Neural cell (in vitro differentiated cells): Measurements from ENCODE around the gene NHLH1. TPM values are rescaled to one million over a fixed set of nuclear protein-coding genes. Genes with fewer than 3 reads are reported as not detected.

Experiments used
- H2AFZ ChIP-seq: fragments of 200-600, 300-800 bp; sonication (generic), shearing (Covaris generic); 2 replicates; pipeline ENCODE4 v1.6.0; 2014; ENCODE audit warnings: low read depth, mild to moderate bottlenecking, antibody characterized with exemption, low read length, moderate library complexity
- H3F3A ChIP-seq: fragments of 200-600 bp; shearing (Covaris generic); 2 replicates; pipeline ENCODE4 v1.6.1; 2016; ENCODE audit warnings: mild to moderate bottlenecking, moderate library complexity, mixed read lengths, antibody characterized with exemption, low read length; ENCODE audit not compliant: insufficient read depth, poor library complexity, severe bottlenecking
- H3K27ac ChIP-seq: fragments of 200-600, 300-800 bp; sonication (generic), shearing (Covaris generic); 2 replicates; pipeline ENCODE4 v1.5.1; 2014; ENCODE audit warnings: mild to moderate bottlenecking, low read length, moderate library complexity
- H3K27me3 ChIP-seq: fragments of 300-800, 200-600 bp; sonication (generic), shearing (Covaris generic); 2 replicates; pipeline ENCODE4 v1.6.0; 2014; ENCODE audit warnings: mild to moderate bottlenecking, low read depth, low read length, moderate library complexity; ENCODE audit not compliant: insufficient read depth
- H3K36me3 ChIP-seq: fragments of 300-800, 200-600 bp; sonication (generic), shearing (Covaris generic); 2 replicates; pipeline ENCODE4 v1.5.1; 2014; ENCODE audit warnings: mild to moderate bottlenecking, antibody characterized with exemption, low read length, moderate library complexity; ENCODE audit not compliant: insufficient read depth
- H3K4me2 ChIP-seq: fragments of 300-800, 200-600 bp; sonication (generic), shearing (Covaris generic); 2 replicates; pipeline ENCODE4 v1.6.0; 2014; ENCODE audit warnings: mild to moderate bottlenecking, low read length
- H3K4me3 ChIP-seq: fragments of 300-800, 200-600 bp; sonication (generic), shearing (Covaris generic); 2 replicates; pipeline ENCODE4 v1.5.1; 2014; ENCODE audit warnings: mild to moderate bottlenecking, low read length, moderate library complexity
- H3K79me2 ChIP-seq: fragments of 200-600 bp; shearing (Covaris generic); replicated peaks from 2 replicates; pipeline ENCODE4 v1.6.0; 2014; ENCODE audit warnings: mild to moderate bottlenecking, low read length, moderate library complexity; ENCODE audit not compliant: insufficient read depth
- H3K9ac ChIP-seq: fragments of 300-800, 200-600 bp; sonication (generic), shearing (Covaris generic); 2 replicates; pipeline ENCODE4 v1.6.1; 2016; ENCODE audit warnings: mild to moderate bottlenecking, low read length, mixed read lengths
- H3K9me2 ChIP-seq: fragments of 200-600 bp; shearing (Covaris generic); 2 replicates; pipeline ENCODE4 v1.6.1; 2016; ENCODE audit warnings: mild to moderate bottlenecking, low read length, mixed read lengths; ENCODE audit not compliant: insufficient read depth
- H3K9me3 ChIP-seq: fragments of 200-600, 300-800 bp; sonication (generic), shearing (Covaris generic); 2 replicates; pipeline ENCODE4 v1.6.1; 2016; ENCODE audit warnings: mild to moderate bottlenecking, mixed run types, low read length, moderate library complexity, mixed read lengths
- H4K20me1 ChIP-seq: fragments of 200-600 bp; shearing (Covaris generic); 2 replicates; pipeline ENCODE4 v1.6.1; 2016; ENCODE audit warnings: mild to moderate bottlenecking, mixed run types; ENCODE audit not compliant: insufficient read depth
- EP300 ChIP-seq: fragments of 450-650 bp; conservative IDR thresholded peaks from 2 replicates; pipeline ENCODE4 v1.6.1; 2014; ENCODE audit warnings: antibody characterized with exemption, mild to moderate bottlenecking, moderate library complexity; ENCODE audit not compliant: poor library complexity, severe bottlenecking
- EZH2 ChIP-seq: fragments of 200-600, 300-800 bp; shearing (Covaris generic), sonication (generic); IDR thresholded peaks from 2 replicates; pipeline ENCODE4 v1.6.1; 2014; ENCODE audit warnings: antibody characterized with exemption, low read length, borderline replicate concordance, mild to moderate bottlenecking; ENCODE audit not compliant: insufficient read depth, poor library complexity, severe bottlenecking
- MXI1 ChIP-seq: fragments of 450-650 bp; conservative IDR thresholded peaks from 2 replicates; pipeline ENCODE4 v1.6.1; 2014; ENCODE audit warnings: antibody characterized with exemption, mild to moderate bottlenecking; ENCODE audit not compliant: poor library complexity, severe bottlenecking
- POLR2AphosphoS5 ChIP-seq: IDR thresholded peaks from 2 replicates; pipeline ENCODE4 v1.6.1; 2012
- RAD21 ChIP-seq: fragments of 450-650 bp; conservative IDR thresholded peaks from 2 replicates; pipeline ENCODE4 v1.6.1; 2014; ENCODE audit warnings: antibody characterized with exemption, mild to moderate bottlenecking, moderate library complexity
- REST ChIP-seq: IDR thresholded peaks from 2 replicates; pipeline ENCODE4 v1.6.1; 2012; ENCODE audit warnings: borderline replicate concordance
- SMC3 ChIP-seq: fragments of 450-650 bp; conservative IDR thresholded peaks from 2 replicates; pipeline ENCODE4 v1.6.1; 2014; ENCODE audit warnings: antibody characterized with exemption, mild to moderate bottlenecking, moderate library complexity; ENCODE audit not compliant: poor library complexity
- TAF1 ChIP-seq: IDR thresholded peaks from 2 replicates; pipeline ENCODE4 v1.6.1; 2012; ENCODE audit warnings: low read depth
- polyA plus RNA-seq: library from polyadenylated mRNA; depleted of rRNA; stranded (reverse); fragments of >200 nt; gene quantifications from 2 replicates; pipeline ENCODE4 v1.2.3, GENCODE V29; 2014
- TF ChIP-seq, protein P1 (sequence below): fragments of 450-650 bp; IDR thresholded peaks from 2 replicates; pipeline ENCODE4 v1.5.1; 2014; ENCODE audit warnings: antibody characterized with exemption, mild to moderate bottlenecking, moderate library complexity; ENCODE audit not compliant: poor library complexity, severe bottlenecking

The NHLH1 gene
- polyA plus RNA-seq, 1 donor from 2014 or later: 0.11 TPM

- no peaks in the 10 kb centered on the region for H4K20me1 ChIP-seq
- H3K9me2 ChIP-seq: no peaks in the 10 kb centered on the region
- no peak overlapping the region for H3K9ac ChIP-seq
- H3F3A ChIP-seq: no peaks in the 10 kb centered on the region
- no peak overlapping the region for H2AFZ ChIP-seq
- no peak overlapping the region for H3K4me3 ChIP-seq
- no peak overlapping the region for H3K4me2 ChIP-seq
- H3K79me2 ChIP-seq: peaks cover 44% of the 10 kb centered on the region
- H3K27me3 ChIP-seq: no peaks in the 10 kb centered on the region
- no peak for TF ChIP-seq RAD21
- TF ChIP-seq SMC3: no peak
- TF ChIP-seq EZH2: no peak
- TF ChIP-seq REST: no peak
- TF ChIP-seq POLR2AphosphoS5: no peak
- TF ChIP-seq EP300: no peak
- TF ChIP-seq TAF1: no peak
- TF ChIP-seq MXI1: no peak
- TF ChIP-seq, protein P1, sequence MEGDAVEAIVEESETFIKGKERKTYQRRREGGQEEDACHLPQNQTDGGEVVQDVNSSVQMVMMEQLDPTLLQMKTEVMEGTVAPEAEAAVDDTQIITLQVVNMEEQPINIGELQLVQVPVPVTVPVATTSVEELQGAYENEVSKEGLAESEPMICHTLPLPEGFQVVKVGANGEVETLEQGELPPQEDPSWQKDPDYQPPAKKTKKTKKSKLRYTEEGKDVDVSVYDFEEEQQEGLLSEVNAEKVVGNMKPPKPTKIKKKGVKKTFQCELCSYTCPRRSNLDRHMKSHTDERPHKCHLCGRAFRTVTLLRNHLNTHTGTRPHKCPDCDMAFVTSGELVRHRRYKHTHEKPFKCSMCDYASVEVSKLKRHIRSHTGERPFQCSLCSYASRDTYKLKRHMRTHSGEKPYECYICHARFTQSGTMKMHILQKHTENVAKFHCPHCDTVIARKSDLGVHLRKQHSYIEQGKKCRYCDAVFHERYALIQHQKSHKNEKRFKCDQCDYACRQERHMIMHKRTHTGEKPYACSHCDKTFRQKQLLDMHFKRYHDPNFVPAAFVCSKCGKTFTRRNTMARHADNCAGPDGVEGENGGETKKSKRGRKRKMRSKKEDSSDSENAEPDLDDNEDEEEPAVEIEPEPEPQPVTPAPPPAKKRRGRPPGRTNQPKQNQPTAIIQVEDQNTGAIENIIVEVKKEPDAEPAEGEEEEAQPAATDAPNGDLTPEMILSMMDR: no peak
- H3K27ac ChIP-seq: no peak overlapping the region
- no peaks in the 10 kb centered on the region for H3K9me3 ChIP-seq
- H3K36me3 ChIP-seq: peaks cover 7% of the 10 kb centered on the region
These were observed 48.9 kb downstream of the NHLH1 start for GRCh38 chr1:160415696-160416290.

GRCh38 chr1:160416369-160416768, 49.5 kb downstream of the NHLH1 start:
- Histone ChIP-seq H3K9me3 (no peaks in the 10 kb centered on the region), H3K36me3 (peaks cover 7% of the 10 kb centered on the region), H3K4me2 (no peak overlapping the region), H2AFZ (no peak overlapping the region), H3K27ac (no peak overlapping the region), H3K4me3 (no peak overlapping the region), H3F3A (no peaks in the 10 kb centered on the region), H3K9ac (no peak overlapping the region), H3K79me2 (peaks cover 39% of the 10 kb centered on the region), H4K20me1 (no peaks in the 10 kb centered on the region), H3K27me3 (no peaks in the 10 kb centered on the region), H3K9me2 (no peaks in the 10 kb centered on the region)
- TF ChIP-seq EP300: no peak
- TF ChIP-seq, protein P1: peak; percentile 58
- no peak for TF ChIP-seq MXI1
- peak; percentile 59 for TF ChIP-seq RAD21
- TF ChIP-seq POLR2AphosphoS5: no peak
- TF ChIP-seq SMC3: peak; percentile 54
- no peak for TF ChIP-seq TAF1
- TF ChIP-seq REST: no peak
- no peak for TF ChIP-seq EZH2
